Measurements from ENCODE around the gene LTBP1.

The LTBP1 gene

DNA sequence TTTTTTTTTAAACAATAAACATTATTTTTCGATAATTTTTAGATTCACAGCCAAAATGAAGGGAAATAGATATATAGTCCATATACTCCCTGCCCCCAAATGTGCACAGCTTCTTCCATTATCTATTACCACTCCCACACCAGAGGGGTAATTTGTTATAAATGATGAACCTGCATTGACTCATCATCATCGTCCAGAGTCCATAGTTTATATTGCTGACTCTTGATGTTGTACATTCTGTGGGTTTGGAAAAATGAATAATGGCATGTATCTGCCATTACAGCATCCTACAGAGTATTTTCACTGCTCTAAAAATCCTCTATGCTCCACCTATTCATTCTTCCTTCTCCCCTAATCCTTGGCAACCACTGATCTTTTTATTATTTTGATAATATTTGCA, 121.5 kb downstream of the LTBP1 start:
- H3K4me3 ChIP-seq (ENCODE audit: low read depth, low read length) = no peak overlapping the region
- TF ChIP-seq, protein P1, sequence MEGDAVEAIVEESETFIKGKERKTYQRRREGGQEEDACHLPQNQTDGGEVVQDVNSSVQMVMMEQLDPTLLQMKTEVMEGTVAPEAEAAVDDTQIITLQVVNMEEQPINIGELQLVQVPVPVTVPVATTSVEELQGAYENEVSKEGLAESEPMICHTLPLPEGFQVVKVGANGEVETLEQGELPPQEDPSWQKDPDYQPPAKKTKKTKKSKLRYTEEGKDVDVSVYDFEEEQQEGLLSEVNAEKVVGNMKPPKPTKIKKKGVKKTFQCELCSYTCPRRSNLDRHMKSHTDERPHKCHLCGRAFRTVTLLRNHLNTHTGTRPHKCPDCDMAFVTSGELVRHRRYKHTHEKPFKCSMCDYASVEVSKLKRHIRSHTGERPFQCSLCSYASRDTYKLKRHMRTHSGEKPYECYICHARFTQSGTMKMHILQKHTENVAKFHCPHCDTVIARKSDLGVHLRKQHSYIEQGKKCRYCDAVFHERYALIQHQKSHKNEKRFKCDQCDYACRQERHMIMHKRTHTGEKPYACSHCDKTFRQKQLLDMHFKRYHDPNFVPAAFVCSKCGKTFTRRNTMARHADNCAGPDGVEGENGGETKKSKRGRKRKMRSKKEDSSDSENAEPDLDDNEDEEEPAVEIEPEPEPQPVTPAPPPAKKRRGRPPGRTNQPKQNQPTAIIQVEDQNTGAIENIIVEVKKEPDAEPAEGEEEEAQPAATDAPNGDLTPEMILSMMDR (IDR thresholded peaks at IDR 0.05; ENCODE audit: low read depth, low read length) = no peak
- peak; percentile 76 for DNase-seq (ENCODE audit: low read depth, low spot score)
- in situ Hi-C loops (cut with HindIII; ENCODE audit: low sequenced_read_pairs) = no loop called here

DNA sequence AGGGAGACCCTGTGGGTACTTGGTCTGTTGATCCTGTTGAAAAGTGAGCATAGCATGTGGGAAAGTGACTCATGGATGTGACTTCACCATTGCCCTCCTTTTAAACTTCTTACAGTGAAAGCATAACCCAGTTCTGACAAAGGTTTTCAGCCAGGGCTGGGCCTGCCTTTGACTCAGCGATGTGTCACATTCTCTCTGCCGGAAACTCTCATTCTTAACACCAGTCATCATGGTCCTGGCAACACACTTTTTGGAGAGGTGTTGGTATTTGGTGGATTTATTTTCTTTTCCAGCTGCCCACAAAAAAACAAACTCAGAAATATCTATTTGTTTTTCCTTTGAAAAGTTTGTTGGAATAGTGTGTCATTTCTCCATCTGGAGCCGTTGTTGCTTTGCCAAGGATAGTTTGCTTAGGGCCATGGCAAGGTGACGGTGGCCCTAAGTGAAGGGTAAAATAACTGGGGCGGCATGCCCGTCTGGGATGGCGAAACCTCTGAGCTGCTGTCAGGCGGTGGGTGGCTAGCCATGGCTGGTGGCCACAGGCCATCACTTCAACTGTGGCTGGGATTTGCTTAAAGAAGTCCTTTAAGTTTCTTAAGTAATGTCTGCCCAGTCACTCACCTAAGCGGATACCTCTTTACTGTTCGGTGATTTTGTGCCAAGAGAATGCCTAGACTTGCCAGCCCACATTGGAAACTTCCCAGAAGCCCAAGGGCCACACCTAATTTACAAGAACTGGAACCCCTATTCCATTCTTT, 123.3 kb downstream of the LTBP1 start:
- H3K4me3 ChIP-seq (ENCODE audit: low read depth, low read length) = no peak overlapping the region
- TF ChIP-seq, protein P1 (IDR thresholded peaks at IDR 0.05; ENCODE audit: low read depth, low read length) = no peak
- in situ Hi-C loops (cut with HindIII; ENCODE audit: low sequenced_read_pairs) = no loop called here
- peak; percentile 99 for DNase-seq (ENCODE audit: low read depth, low spot score)

DNA sequence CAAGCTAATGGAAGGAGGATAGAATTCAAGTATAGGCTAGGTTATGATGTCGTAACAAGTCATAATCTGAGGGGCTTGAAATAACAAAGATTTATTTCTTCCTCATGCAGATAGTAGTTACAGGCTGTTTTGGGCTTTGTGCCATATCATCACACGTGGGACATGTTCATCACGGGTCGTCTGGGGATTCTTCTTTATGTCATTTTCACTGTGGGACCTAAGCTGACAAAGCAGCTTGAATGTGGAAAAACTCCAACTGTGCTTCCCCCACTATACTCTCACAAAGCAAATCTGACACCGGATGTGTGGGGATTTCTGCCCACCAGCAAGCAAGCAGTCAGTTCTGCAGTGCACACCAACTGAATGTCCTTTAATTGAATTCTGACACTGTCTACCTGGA, 124.8 kb downstream of the LTBP1 start:
- TF ChIP-seq, protein P1 (IDR thresholded peaks at IDR 0.05; ENCODE audit: low read depth, low read length) = no peak
- in situ Hi-C loops (cut with HindIII; ENCODE audit: low sequenced_read_pairs) = no loop called here
- DNase-seq (ENCODE audit: low read depth, low spot score) = no peak
- no peak overlapping the region for H3K4me3 ChIP-seq (ENCODE audit: low read depth, low read length)

DNA sequence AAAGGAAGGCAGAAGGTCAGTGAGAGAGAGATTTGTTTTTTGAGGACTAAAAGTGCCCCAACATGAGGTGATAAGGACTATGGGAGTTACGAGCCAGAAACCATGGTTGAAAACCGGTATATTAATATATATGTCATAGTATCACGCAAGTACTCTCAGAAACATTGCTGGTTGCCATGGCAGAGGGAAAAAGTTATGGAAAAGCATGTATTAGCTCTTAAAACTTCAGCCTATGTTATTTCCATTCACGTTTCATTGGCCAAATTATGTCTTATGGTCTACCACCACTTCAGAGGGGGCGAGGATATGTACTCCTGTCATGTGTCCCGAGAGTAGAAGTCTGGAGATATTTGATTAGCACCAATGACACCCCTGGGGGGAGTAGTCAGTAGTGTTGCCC, 125.9 kb downstream of the LTBP1 start:
- in situ Hi-C loops (cut with HindIII; ENCODE audit: low sequenced_read_pairs) = no loop called here
- TF ChIP-seq, protein P1 (IDR thresholded peaks at IDR 0.05; ENCODE audit: low read depth, low read length) = no peak
- H3K4me3 ChIP-seq (ENCODE audit: low read depth, low read length) = no peak overlapping the region
- DNase-seq (ENCODE audit: low read depth, low spot score) = no peak

DNA sequence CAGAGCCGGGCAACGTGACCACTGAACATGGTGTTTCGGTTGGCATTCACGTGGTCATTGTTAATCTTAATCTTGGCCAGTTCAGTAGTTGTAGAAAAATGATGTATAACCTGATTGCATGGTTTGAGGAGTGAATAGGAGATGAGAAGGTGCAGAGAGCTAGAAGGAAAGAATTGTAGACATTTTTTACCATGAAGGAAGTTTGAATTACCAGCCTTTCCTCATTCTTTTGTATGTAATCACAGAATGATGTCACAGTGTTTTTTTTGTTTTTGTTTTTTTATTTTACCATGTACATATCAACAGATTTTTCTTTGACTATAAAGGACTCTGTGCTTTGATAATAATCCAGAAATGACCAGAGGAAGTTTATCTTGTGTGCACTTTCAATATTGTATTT, 126.3 kb downstream of the LTBP1 start:
- DNase-seq (ENCODE audit: low read depth, low spot score) = no peak
- TF ChIP-seq, protein P1 (IDR thresholded peaks at IDR 0.05; ENCODE audit: low read depth, low read length) = no peak
- in situ Hi-C loops (cut with HindIII; ENCODE audit: low sequenced_read_pairs) = no loop called here
- no peak overlapping the region for H3K4me3 ChIP-seq (ENCODE audit: low read depth, low read length)

DNA sequence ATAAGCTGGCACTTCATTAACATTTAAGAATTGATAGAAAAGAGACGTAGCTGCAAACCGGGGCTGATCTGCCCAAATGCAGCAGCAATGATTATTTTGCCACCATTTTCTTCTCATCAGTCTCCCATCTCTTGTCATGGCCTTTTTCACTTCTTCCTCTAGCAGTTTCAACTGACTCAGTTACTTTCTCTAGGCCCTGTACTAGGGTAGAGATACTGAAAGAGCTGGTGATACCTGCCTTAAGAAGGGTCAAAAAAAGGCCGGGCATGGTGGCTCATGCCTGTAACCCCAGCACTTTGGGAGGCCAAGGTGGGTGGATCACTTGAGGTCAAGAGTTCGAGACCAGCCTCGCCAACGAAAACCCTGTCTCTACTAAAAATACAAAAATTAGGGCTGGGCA, 127.4 kb downstream of the LTBP1 start:
- DNase-seq (ENCODE audit: low read depth, low spot score) = no peak
- TF ChIP-seq, protein P1 (IDR thresholded peaks at IDR 0.05; ENCODE audit: low read depth, low read length) = no peak
- in situ Hi-C loops (cut with HindIII; ENCODE audit: low sequenced_read_pairs) = no loop called here

More for the DNA sequence above, 127.4 kb downstream of the LTBP1 start:
- no peak overlapping the region for H3K4me3 ChIP-seq (ENCODE audit: low read depth, low read length)

Measured in astrocyte of the spinal cord (primary cell).